Thoracic aorta (tissue), 2 donors: ENCODE data around the gene LDLRAD4. TPM values are rescaled to one million over a fixed set of nuclear protein-coding genes. Genes with fewer than 3 reads are reported as not detected.

Source experiments
- ATAC-seq: fragments of 150-250 bp; one replicate; pipeline ENCODE4 v1.8.0; 2017; ENCODE audit warnings: low read depth; ENCODE audit not compliant: insufficient number of reproducible peaks, low FRiP score
- DNase-seq: peaks from one replicate; pipeline ENCODE4 v3.0.0-alpha.2; 2020; ENCODE audit warnings: low spot score
- H3K27ac ChIP-seq, 2 donors: fragments of 200-600 bp; sonication (generic); 1 replicate in 1 of 2; 2 replicates in 1 of 2; pipeline ENCODE4 v1.5.1; 2016; ENCODE audit warnings: mild to moderate bottlenecking in 2 of 2, moderate library complexity in 2 of 2
- H3K27me3 ChIP-seq: fragments of 200-600 bp; sonication (generic); replicated peaks from 2 replicates; pipeline ENCODE4 v1.6.0; 2016; ENCODE audit warnings: mild to moderate bottlenecking; ENCODE audit not compliant: insufficient read depth
- H3K36me3 ChIP-seq: fragments of 200-600 bp; sonication (generic); one replicate; pipeline ENCODE4 v1.5.1; 2016
- H3K4me1 ChIP-seq, 2 donors: fragments of 200-600 bp; sonication (generic); 1 replicate in 1 of 2; 2 replicates in 1 of 2; pipeline versions ENCODE4 v1.5.1 to v1.6.0; 2016; ENCODE audit warnings: low read depth in 2 of 2, mild to moderate bottlenecking in 1 of 2; ENCODE audit not compliant: control insufficient read depth in 1 of 2
- H3K4me3 ChIP-seq: fragments of 200-600 bp; sonication (generic); 2 replicates; pipeline ENCODE4 v1.5.1; 2016; ENCODE audit warnings: mild to moderate bottlenecking
- H3K9me3 ChIP-seq: fragments of 200-600 bp; sonication (generic); 2 replicates; pipeline ENCODE4 v1.5.1; 2016
- CTCF ChIP-seq: fragments of 200-600 bp; sonication (generic); IDR thresholded peaks from one replicate; pipeline ENCODE4 v1.5.1; 2019; ENCODE audit warnings: antibody characterized with exemption
- total RNA-seq, 2 donors: library from RNA; depleted of rRNA; stranded (reverse); fragments of >200 nt; gene quantifications; one replicate each; pipeline versions ENCODE4 v1.1.0 to v1.2.3, GENCODE V29; 2016

The LDLRAD4 gene
- total RNA-seq, 2 donors from 2014 or later: 98.4 to 135 TPM

- H3K4me1 ChIP-seq: peaks cover 23 to 49% of the 10 kb centered on the region in 2 donors
- no peak for ATAC-seq
- DNase-seq: no peak
- peaks cover 3% of the 10 kb centered on the region for H3K36me3 ChIP-seq
- H3K27me3 ChIP-seq: no peaks in the 10 kb centered on the region
- H3K9me3 ChIP-seq: no peaks in the 10 kb centered on the region
- no peak for TF ChIP-seq CTCF
- H3K4me3 ChIP-seq: no peak overlapping the region
- peak overlapping the region in 1 of 2 donors; percentile 46 for H3K27ac ChIP-seq
Measured at GRCh38 chr18:13439461-13439860, 220.9 kb downstream of the LDLRAD4 start.

GRCh38 chr18:13440277-13441248 is 222.0 kb downstream of the LDLRAD4 start:
- DNase-seq (no peak), ATAC-seq (no peak)
- no peaks in the 10 kb centered on the region for H3K27me3 ChIP-seq
- H3K9me3 ChIP-seq: no peaks in the 10 kb centered on the region
- peaks cover 3% of the 10 kb centered on the region for H3K36me3 ChIP-seq
- peaks cover 12 to 38% of the 10 kb centered on the region in 2 donors for H3K4me1 ChIP-seq
- no peak overlapping the region for H3K4me3 ChIP-seq
- no peak overlapping the region for H3K27ac ChIP-seq
- no peak for TF ChIP-seq CTCF

- TF ChIP-seq CTCF: no peak
- Histone ChIP-seq H3K27me3 (no peaks in the 10 kb centered on the region), H3K9me3 (no peaks in the 10 kb centered on the region), H3K4me3 (no peak overlapping the region), H3K36me3 (peaks cover 3% of the 10 kb centered on the region), H3K27ac (no peak overlapping the region), H3K4me1 (peaks cover 13 to 32% of the 10 kb centered on the region in 2 donors)
- no peak for ATAC-seq
- DNase-seq: no peak
Measured at GRCh38 chr18:13441736-13442135, 223.2 kb downstream of the LDLRAD4 start.

- H3K9me3 ChIP-seq: no peaks in the 10 kb centered on the region
- no peak overlapping the region for H3K27ac ChIP-seq
- DNase-seq (no peak), ATAC-seq (no peak)
- no peaks in the 10 kb centered on the region for H3K27me3 ChIP-seq
- H3K36me3 ChIP-seq: peaks cover 3% of the 10 kb centered on the region
- H3K4me1 ChIP-seq: peaks cover 9 to 32% of the 10 kb centered on the region in 2 donors
- TF ChIP-seq CTCF: no peak
- H3K4me3 ChIP-seq: no peak overlapping the region
Measured at GRCh38 chr18:13442451-13442850, 223.9 kb downstream of the LDLRAD4 start.

- H3K36me3 ChIP-seq: peaks cover 3% of the 10 kb centered on the region
- H3K27ac ChIP-seq: no peak overlapping the region
- DNase-seq (no peak), ATAC-seq (no peak)
- peaks cover 6 to 28% of the 10 kb centered on the region in 2 donors for H3K4me1 ChIP-seq
- no peaks in the 10 kb centered on the region for H3K9me3 ChIP-seq
- no peak overlapping the region for H3K4me3 ChIP-seq
- no peak for TF ChIP-seq CTCF
- no peaks in the 10 kb centered on the region for H3K27me3 ChIP-seq
Measured at GRCh38 chr18:13443552-13443951, 225.0 kb downstream of the LDLRAD4 start.
